Measurements from ENCODE around the gene BATF.

GRCh38 chr14:75497701-75498100, 24.6 kb upstream of the BATF start:
- TF ChIP-seq POLR2A (IDR thresholded peaks at IDR 0.05) = no peak
- no peak for TF ChIP-seq CTCF (IDR thresholded peaks at IDR 0.05)

Measured in right lobe of liver (tissue), 4 donors.